Mononuclear cell (primary cell): ENCODE results near the gene TUBA4B. TPM values are rescaled to one million over a fixed set of nuclear protein-coding genes. Genes with fewer than 3 reads are reported as not detected.

Source experiments
- total RNA-seq: library from RNA; depleted of rRNA; stranded (reverse); fragments of >200 nt; gene quantifications from one replicate; pipeline ENCODE4 v1.2.3, GENCODE V29; 2012

The TUBA4B gene
- total RNA-seq, 1 donor, result not detected

Other genes with a start within 250 kb of the TUBA4B start
- gene CFAP65, start 211.7 kb upstream of the TUBA4B start, total RNA-seq, result 0.10 TPM
- gene IHH, start 192.3 kb upstream of the TUBA4B start, total RNA-seq, result 0.10 TPM
- gene NHEJ1, start 92.4 kb upstream of the TUBA4B start, total RNA-seq, result 13.7 TPM
- 0.31 TPM for gene SLC23A3, start 83.2 kb upstream of the TUBA4B start, total RNA-seq
- gene CNPPD1, start 76.3 kb upstream of the TUBA4B start, total RNA-seq, result 27.5 TPM
- gene RETREG2, start 75.0 kb upstream of the TUBA4B start, total RNA-seq, result 64.0 TPM
- gene ZFAND2B, start 46.5 kb upstream of the TUBA4B start, total RNA-seq, result 41.6 TPM
- gene ABCB6, start 34.3 kb upstream of the TUBA4B start, total RNA-seq, result 1.3 TPM
- 30.3 TPM for gene ATG9A, start 23.6 kb upstream of the TUBA4B start, total RNA-seq
- 45.4 TPM for gene ANKZF1, start 23.4 kb upstream of the TUBA4B start, total RNA-seq
- 3.4 TPM for gene GLB1L, start 7.8 kb upstream of the TUBA4B start, total RNA-seq
- 18.5 TPM for gene STK16, start 7.8 kb upstream of the TUBA4B start, total RNA-seq
- gene TUBA4A, start 675 bp downstream of the TUBA4B start, total RNA-seq, result 108 TPM
- 57.5 TPM for gene DNAJB2, start 26.1 kb downstream of the TUBA4B start, total RNA-seq
- gene PTPRN, start 56.2 kb downstream of the TUBA4B start, total RNA-seq, result 1.3 TPM
- gene RESP18, start 79.5 kb downstream of the TUBA4B start, total RNA-seq, result not detected
- gene DNPEP, start 134.7 kb downstream of the TUBA4B start, total RNA-seq, result 24.9 TPM
- 1.3 TPM for gene DES, start 165.1 kb downstream of the TUBA4B start, total RNA-seq
- gene SPEG, start 181.6 kb downstream of the TUBA4B start, total RNA-seq, result 2.4 TPM
- 12.0 TPM for gene GMPPA, start 245.6 kb downstream of the TUBA4B start, total RNA-seq